CD4-positive, alpha-beta T cell (primary cell): Measurements from ENCODE around the gene IL13RA2. TPM values are rescaled to one million over a fixed set of nuclear protein-coding genes. Genes with fewer than 3 reads are reported as not detected.

Experiments
- ATAC-seq: fragments of 200-7000 bp; cut with Tn5 transposase; one replicate; pipeline ENCODE4 v1.10.0; 2022; ENCODE audit warnings: mild to moderate bottlenecking; ENCODE audit not compliant: poor library complexity
- CTCF ChIA-PET: fragments of 350-600 bp; sonication (Branson Sonifier 250); formaldehyde crosslinking; loops from one replicate; lab custom pipeline; 2021; ENCODE audit warnings: antibody characterized with exemption, inconsistent platforms; lab: Charles Lee
- POLR2A ChIA-PET: fragments of 350-600 bp; sonication (Branson Sonifier 250); formaldehyde crosslinking; loops from one replicate; lab custom pipeline; 2021; ENCODE audit warnings: antibody characterized with exemption, inconsistent platforms; lab: Charles Lee
- DNase-seq, 14 experiments: peaks; one replicate each; pipeline ENCODE4 v3.0.0-alpha.2; 2013 to 2020; ENCODE audit warnings: mixed read lengths in 2 of 14
- H3K27ac ChIP-seq, 2 donors: one replicate each; pipeline versions ENCODE4 v1.5.1 to v1.7.0; 2013; ENCODE audit warnings: low read length in 2 of 2, low read depth in 1 of 2, mild to moderate bottlenecking in 1 of 2
- H3K27me3 ChIP-seq, 2 experiments: 1 replicate in 1 of 2; 2 replicates in 1 of 2; pipeline versions ENCODE4 v1.6.1 to v1.7.0; 2013; ENCODE audit warnings: low read length in 2 of 2, control low read depth in 1 of 2, mild to moderate bottlenecking in 1 of 2, moderate library complexity in 1 of 2; ENCODE audit not compliant: insufficient read depth in 2 of 2, control insufficient read depth in 1 of 2
- H3K36me3 ChIP-seq: one replicate; pipeline ENCODE4 v1.6.1; 2013; ENCODE audit warnings: low read length, control low read depth; ENCODE audit not compliant: insufficient read depth
- H3K4me1 ChIP-seq: one replicate; pipeline ENCODE4 v1.6.1; 2013; ENCODE audit warnings: low read length, control low read depth; ENCODE audit not compliant: insufficient read depth
- H3K4me3 ChIP-seq: one replicate; pipeline ENCODE4 v1.5.1; 2013; ENCODE audit warnings: mild to moderate bottlenecking, low read length, moderate library complexity
- H3K9me3 ChIP-seq, 2 experiments: 1 replicate in 1 of 2; 2 replicates in 1 of 2; pipeline versions ENCODE4 v1.6.1 to v1.7.0; 2013; ENCODE audit warnings: low read length in 2 of 2, mild to moderate bottlenecking in 2 of 2, control low read depth in 1 of 2, moderate library complexity in 1 of 2; ENCODE audit not compliant: control insufficient read depth in 1 of 2, insufficient read depth in 1 of 2
- H3K27ac Mint-ChIP-seq: one replicate; pipeline ENCODE4 v1.8.0; 2020; ENCODE audit warnings: mixed read lengths
- H3K27me3 Mint-ChIP-seq: one replicate; pipeline ENCODE4 v1.8.0; 2021; ENCODE audit warnings: mixed read lengths
- H3K36me3 Mint-ChIP-seq: one replicate; pipeline ENCODE4 v1.8.0; 2021; ENCODE audit warnings: low read depth, mixed read lengths
- H3K4me1 Mint-ChIP-seq: one replicate; pipeline ENCODE4 v1.8.0; 2021; ENCODE audit warnings: low read depth, mixed read lengths
- H3K4me3 Mint-ChIP-seq: one replicate; pipeline ENCODE4 v1.8.0; 2020; ENCODE audit warnings: mild to moderate bottlenecking, mixed read lengths
- H3K9me3 Mint-ChIP-seq: one replicate; pipeline ENCODE4 v1.8.0; 2020; ENCODE audit warnings: mixed read lengths
- CTCF ChIP-seq: fragments of 200-600 bp; IDR thresholded peaks from one replicate; pipeline ENCODE4 v1.8.0; 2022; ENCODE audit warnings: antibody characterized with exemption, mild to moderate bottlenecking
- intact Hi-C, 2 experiments: fragments of 100-400 bp; cut with DNase I in 1 of 2; cut with micrococcal nuclease in 1 of 2; formaldehyde crosslinking; loops; one replicate each; pipeline versions ENCODE4 v1.15.1 to v1.9.0; 2023 to 2025; cut with DNase I, micrococcal nuclease
- total RNA-seq, 174 experiments: library from RNA in 2 of 174; stranded (reverse) in 2 of 174; gene quantifications; one replicate each; pipeline ENCODE4 v1.2.3 and lab custom pipeline; 2021 to 2026

IL13RA2 gene
- total RNA-seq, 2 experiments from 2014 or later, result not detected

- Mint-ChIP-seq H3K27me3 (no peaks in the 10 kb centered on the region), H3K36me3 (no peaks in the 10 kb centered on the region), H3K4me3 (no peak overlapping the region), H3K4me1 (no peaks in the 10 kb centered on the region), H3K27ac (no peak overlapping the region), H3K9me3 (no peaks in the 10 kb centered on the region)
- Histone ChIP-seq H3K4me1 (no peaks in the 10 kb centered on the region), H3K9me3 (peaks cover 0 to 5% of the 10 kb centered on the region in 2 experiments), H3K4me3 (no peak overlapping the region), H3K27ac (no peak overlapping the region), H3K27me3 (no peaks in the 10 kb centered on the region), H3K36me3 (no peaks in the 10 kb centered on the region)
- intact Hi-C loops, result no loop called here
- POLR2A ChIA-PET, result no interaction called here
- DNase-seq (no peak), ATAC-seq (no peak)
- no peak for TF ChIP-seq CTCF
- CTCF ChIA-PET, result no interaction called here
Measured at GRCh38 chrX:115038406-115038805, 21.0 kb upstream of the IL13RA2 start.

- no peak overlapping the region for H3K27ac ChIP-seq
- no peak overlapping the region for H3K4me3 ChIP-seq
- no peak overlapping the region for H3K27ac Mint-ChIP-seq
- no peak overlapping the region for H3K4me3 Mint-ChIP-seq
- TF ChIP-seq CTCF, result no peak
- H3K36me3 ChIP-seq, result no peaks in the 10 kb centered on the region
- CTCF ChIA-PET, result no interaction called here
- POLR2A ChIA-PET, result no interaction called here
- H3K27me3 Mint-ChIP-seq, result no peaks in the 10 kb centered on the region
- H3K9me3 Mint-ChIP-seq, result no peaks in the 10 kb centered on the region
- intact Hi-C loops, result no loop called here
- no peak for DNase-seq
- H3K4me1 ChIP-seq, result no peaks in the 10 kb centered on the region
- no peak for ATAC-seq
- no peaks in the 10 kb centered on the region for H3K4me1 Mint-ChIP-seq
- no peaks in the 10 kb centered on the region for H3K36me3 Mint-ChIP-seq
- no peaks in the 10 kb centered on the region for H3K27me3 ChIP-seq
- peaks cover 0 to 5% of the 10 kb centered on the region in 2 experiments for H3K9me3 ChIP-seq
Measured at GRCh38 chrX:115036029-115036428, 18.6 kb upstream of the IL13RA2 start.

- no peak overlapping the region for H3K4me3 ChIP-seq
- Mint-ChIP-seq H3K9me3 (no peaks in the 10 kb centered on the region), H3K36me3 (no peaks in the 10 kb centered on the region), H3K27me3 (no peaks in the 10 kb centered on the region), H3K4me1 (no peaks in the 10 kb centered on the region), H3K27ac (no peak overlapping the region), H3K4me3 (no peak overlapping the region)
- ChIA-PET CTCF (no interaction called here), POLR2A (no interaction called here)
- no peaks in the 10 kb centered on the region for H3K36me3 ChIP-seq
- peaks cover 0 to 3% of the 10 kb centered on the region in 2 experiments for H3K9me3 ChIP-seq
- TF ChIP-seq CTCF, result no peak
- intact Hi-C loops, result no loop called here
- H3K27ac ChIP-seq, result no peak overlapping the region
- ATAC-seq (no peak), DNase-seq (no peak)
- no peaks in the 10 kb centered on the region for H3K27me3 ChIP-seq
- H3K4me1 ChIP-seq, result no peaks in the 10 kb centered on the region
Measured at GRCh38 chrX:115031989-115032388, 14.6 kb upstream of the IL13RA2 start.
